DND-41 (cell line): ENCODE data around the gene RCC2.

Experiments used
- EZH2 ChIP-seq: IDR thresholded peaks from 3 replicates; pipeline ENCODE4 v1.6.1; 2012; ENCODE audit warnings: borderline replicate concordance, low read depth, mild to moderate bottlenecking, moderate library complexity, low read length, inconsistent platforms; ENCODE audit not compliant: severe bottlenecking
- TF ChIP-seq, protein P1 (sequence below): IDR thresholded peaks from 2 replicates; pipeline ENCODE4 v1.5.1; 2012; ENCODE audit warnings: borderline replicate concordance, low read length, moderate library complexity, mild to moderate bottlenecking; ENCODE audit not compliant: poor library complexity, severe bottlenecking; ENCODE audit errors: extremely low read depth

DNA sequence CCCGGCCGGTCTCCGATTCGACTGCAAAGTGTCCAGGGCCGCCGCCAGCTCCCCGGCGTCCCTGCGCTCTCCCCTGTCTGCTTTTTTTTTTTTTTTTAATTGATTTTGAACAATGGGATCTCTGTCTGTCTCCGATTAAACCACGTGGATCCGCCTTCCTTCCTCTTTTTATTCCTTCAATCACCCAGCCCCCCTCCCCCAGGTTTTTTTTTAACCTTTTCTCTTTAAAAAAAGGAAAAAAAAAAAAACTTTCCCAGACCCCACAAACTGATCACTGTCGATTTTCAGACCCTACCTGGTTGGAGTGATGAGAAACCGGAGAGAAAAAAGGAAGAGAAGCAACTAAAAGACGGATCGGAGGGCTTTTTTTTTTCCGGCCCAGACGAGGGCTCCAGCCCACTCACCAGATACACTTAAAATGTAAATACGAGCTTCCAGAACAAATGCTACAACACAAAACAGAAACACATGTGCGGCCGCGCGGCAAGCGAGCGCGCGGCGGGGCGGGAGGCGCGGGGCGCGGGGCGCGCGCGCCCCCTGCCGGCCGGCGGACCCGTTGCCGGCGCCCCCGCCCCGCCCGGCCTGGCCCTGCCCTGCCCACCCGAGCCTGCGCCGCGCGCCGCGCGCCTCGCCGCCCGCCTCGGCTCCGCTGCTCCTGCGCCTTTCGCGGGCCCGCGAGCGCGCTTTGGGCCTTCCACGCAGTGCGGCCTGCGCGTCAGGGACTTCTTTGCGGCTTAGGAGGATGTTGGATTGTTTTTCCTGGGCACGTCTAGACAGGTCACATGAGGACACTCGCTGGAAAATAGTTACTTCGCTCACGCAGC, at the start of gene RCC2:
- TF ChIP-seq, protein P1, sequence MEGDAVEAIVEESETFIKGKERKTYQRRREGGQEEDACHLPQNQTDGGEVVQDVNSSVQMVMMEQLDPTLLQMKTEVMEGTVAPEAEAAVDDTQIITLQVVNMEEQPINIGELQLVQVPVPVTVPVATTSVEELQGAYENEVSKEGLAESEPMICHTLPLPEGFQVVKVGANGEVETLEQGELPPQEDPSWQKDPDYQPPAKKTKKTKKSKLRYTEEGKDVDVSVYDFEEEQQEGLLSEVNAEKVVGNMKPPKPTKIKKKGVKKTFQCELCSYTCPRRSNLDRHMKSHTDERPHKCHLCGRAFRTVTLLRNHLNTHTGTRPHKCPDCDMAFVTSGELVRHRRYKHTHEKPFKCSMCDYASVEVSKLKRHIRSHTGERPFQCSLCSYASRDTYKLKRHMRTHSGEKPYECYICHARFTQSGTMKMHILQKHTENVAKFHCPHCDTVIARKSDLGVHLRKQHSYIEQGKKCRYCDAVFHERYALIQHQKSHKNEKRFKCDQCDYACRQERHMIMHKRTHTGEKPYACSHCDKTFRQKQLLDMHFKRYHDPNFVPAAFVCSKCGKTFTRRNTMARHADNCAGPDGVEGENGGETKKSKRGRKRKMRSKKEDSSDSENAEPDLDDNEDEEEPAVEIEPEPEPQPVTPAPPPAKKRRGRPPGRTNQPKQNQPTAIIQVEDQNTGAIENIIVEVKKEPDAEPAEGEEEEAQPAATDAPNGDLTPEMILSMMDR, result peak; percentile 20
- TF ChIP-seq EZH2, result no peak
